Heart right ventricle (tissue), 16 donors: ENCODE results near the gene BTBD7. TPM values are rescaled to one million over a fixed set of nuclear protein-coding genes. Genes with fewer than 3 reads are reported as not detected.

ENCODE experiments used
- ATAC-seq, 8 donors: fragments of 200-7000 bp; cut with Tn5 transposase; one replicate each; pipeline ENCODE4 v1.9.1; 2020; ENCODE audit warnings: mild to moderate bottlenecking in 8 of 8, moderate library complexity in 8 of 8, moderate number of reproducible peaks in 1 of 8
- DNase-seq, 2 donors: peaks; one replicate each; pipeline ENCODE4 v3.0.0-alpha.2; 2020
- H3K27ac ChIP-seq, 10 donors: fragments of 200-600 bp; sonication (generic) in 2 of 10; one replicate each; pipeline versions ENCODE4 v1.5.0 to v1.8.0; 2020 to 2022; ENCODE audit warnings: mild to moderate bottlenecking in 3 of 10
- H3K27me3 ChIP-seq, 7 donors: fragments of 200-600 bp; one replicate each; pipeline ENCODE4 v1.8.0; 2021 to 2022; ENCODE audit warnings: mild to moderate bottlenecking in 2 of 7
- H3K36me3 ChIP-seq, 9 donors: fragments of 200-600 bp; sonication (generic) in 1 of 9; one replicate each; pipeline versions ENCODE4 v1.5.0 to v1.8.0; 2020 to 2022; ENCODE audit warnings: mild to moderate bottlenecking in 2 of 9
- H3K4me1 ChIP-seq, 9 donors: fragments of 200-600 bp; sonication (generic) in 1 of 9; one replicate each; pipeline versions ENCODE4 v1.5.0 to v1.8.0; 2020 to 2022; ENCODE audit warnings: mild to moderate bottlenecking in 4 of 9
- H3K4me3 ChIP-seq, 10 donors: fragments of 200-600 bp; sonication (generic) in 2 of 10; one replicate each; pipeline versions ENCODE4 v1.5.0 to v1.8.0; 2020 to 2022; ENCODE audit warnings: mild to moderate bottlenecking in 7 of 10, moderate library complexity in 2 of 10
- H3K9me3 ChIP-seq, 11 donors: fragments of 200-600 bp in 10 of 11; sonication (generic) in 2 of 11; one replicate each; pipeline versions ENCODE4 v1.5.0 to v1.8.0; 2013 to 2022; ENCODE audit warnings: mild to moderate bottlenecking in 2 of 11, control low read depth in 1 of 11, moderate library complexity in 1 of 11
- CTCF ChIP-seq, 9 donors: fragments of 200-600 bp; sonication (generic) in 2 of 9; IDR thresholded peaks; one replicate each; pipeline versions ENCODE4 v1.5.0 to v1.8.0; 2021 to 2022; ENCODE audit warnings: antibody characterized with exemption in 9 of 9, mild to moderate bottlenecking in 5 of 9, moderate library complexity in 1 of 9
- WGBS, 2 donors: extraction: QIAGEN DNeasy Blood & Tissue Kit; methylation state at CpG; one replicate each; pipeline ENCODE4 v1.1.7; 2013; ENCODE audit warnings: inconsistent platforms in 1 of 2; 5-methylcytosine and 5-hydroxymethylcytosine counted together
- intact Hi-C, 10 donors: fragments of 100-400 bp; cut with DNase I; formaldehyde crosslinking; loops; one replicate each; pipeline versions ENCODE4 v1.11.1 to v1.14.2; 2022
- polyA plus RNA-seq, 2 donors: library from polyadenylated mRNA; stranded (reverse); fragments of 200-250 nt; gene quantifications; one replicate each; pipeline ENCODE4 v1.2.3, GENCODE V29; 2013
- total RNA-seq, 10 donors: library from RNA; stranded (reverse); fragmentation: NEBNext Ultra II Directional in 3 of 10; extraction: Animal tissue kit (Norgen Biotek cat#: 25700) in 3 of 10; gene quantifications; one replicate each; pipeline versions ENCODE4 v1.2.1 to v1.2.4, GENCODE V29; 2021 to 2023
- donor health status: Arrhythmogenic right ventricular cardiomyopathy.
- donor health status: ischemic (EF 13 %, LVEDD 7.1; RV severe dilation, severe dysfunction).
- donor health status: healthy with polysubstance abuse.
- donor health status: DM: no; HTN: yes; CAD: no.
- donor health status: DM: no; HTN: no; CAD: no.
- donor health status: ischemic (EF 25% LVEDD 6.9; RV normal size, moderate dysfunction).
- donor health status: ischemic (EF 25% LVEDD 5.7; RV mildly dilated, moderate dysfunction).
- donor health status: healthy.
- donor health status: DM: yes; HTN: yes; CAD: no.
- donor health status: Ischemic cardiomyopathy.
- donor health status: ischemic (EF 35%, LVEDD 5.7; RV mildly dilated, moderate dysfunction).
- donor health status: nonischemic (EF 11% LVEDD 7.7; RV severe dilation, severe dysfunction).
- donor health status: DM: yes; HTN: yes; CAD: no.
- donor health status: PGD.
- donor health status: ischemic (EF 29% LVEDD 5.4; RV normal size, mild dysfunction).
- donor health status: nonischemic (EF 23%, LVEDD 6.1; RV moderate dilation, normal function).

BTBD7 gene
- total and polyA plus RNA-seq, 12 donors = 3.6 to 33.6 (median 22.1) TPM

DNA sequence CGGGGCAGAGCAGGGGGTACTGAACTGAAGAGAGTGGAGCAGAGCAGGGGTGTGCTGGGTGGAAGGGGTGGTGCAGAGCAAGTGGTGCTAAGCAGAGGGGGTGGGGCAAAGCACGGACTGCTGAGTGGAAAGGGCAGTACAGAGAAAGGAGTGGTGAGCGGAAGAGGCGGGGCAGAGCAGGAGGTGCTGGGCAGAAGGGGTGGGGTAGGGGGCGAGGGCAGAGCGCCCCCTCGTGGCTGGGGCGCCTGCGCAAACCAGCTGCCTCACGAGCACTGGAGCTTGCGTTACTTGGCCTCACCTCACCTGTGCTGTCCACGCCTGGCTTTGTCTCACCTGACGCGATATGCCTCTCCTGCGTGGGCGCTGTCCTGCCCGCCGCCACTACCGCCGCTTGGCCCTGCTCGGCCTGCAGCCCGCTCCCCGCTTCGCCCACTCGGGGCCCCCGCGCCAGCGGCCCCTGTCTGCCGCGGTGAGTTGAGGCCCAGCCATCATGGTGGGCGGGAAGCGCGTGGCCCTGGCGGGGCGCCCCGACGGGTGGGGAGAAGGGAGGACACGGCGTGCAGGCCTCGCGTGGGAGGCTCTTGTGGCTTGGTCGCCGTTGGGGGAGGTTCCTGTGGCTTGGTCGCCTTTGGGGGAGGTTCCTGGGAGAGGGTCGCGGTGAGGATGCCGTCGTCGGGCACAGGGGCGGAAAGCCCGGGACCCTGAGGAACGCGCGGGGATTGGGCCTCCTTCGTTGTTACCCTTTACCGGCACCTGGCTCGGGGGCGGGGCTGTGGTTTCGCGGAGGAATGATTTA is 14.3 kb upstream of the BTBD7 start, which contains the start of gene COX8C:
COX8C (plus strand) TSS at position 257 of the 796 bp plus-strand sequence; CDS start at position 344, 87 bp downstream.
- H3K36me3 ChIP-seq = no peaks in the 10 kb centered on the region
- intact Hi-C loops = no loop called here
- H3K27me3 ChIP-seq = no peaks in the 10 kb centered on the region
- no peaks in the 10 kb centered on the region for H3K9me3 ChIP-seq
- TF ChIP-seq CTCF (IDR thresholded peaks at IDR 0.05) = no peak
- DNase-seq = no peak
- H3K4me1 ChIP-seq = peaks cover 0 to 10% (median 0%) of the 10 kb centered on the region in 9 donors
- WGBS, 2 donors = 96 to 97% methylated on average over 49 to 60 of the region's 60 CpGs
- no peak within 1 kb of the TSS for H3K27ac ChIP-seq
- no peak within 1 kb of the TSS for H3K4me3 ChIP-seq
- ATAC-seq = peak in 1 of 8 donors; percentile 22

GRCh38 chr14:93343797-93344196 is 11.0 kb upstream of the BTBD7 start:
- Histone ChIP-seq H3K4me3 (no peak overlapping the region), H3K4me1 (peaks cover 0 to 10% (median 0%) of the 10 kb centered on the region in 9 donors), H3K27ac (no peak overlapping the region), H3K27me3 (no peaks in the 10 kb centered on the region), H3K9me3 (no peaks in the 10 kb centered on the region), H3K36me3 (no peaks in the 10 kb centered on the region)
- no peak for TF ChIP-seq CTCF (IDR thresholded peaks at IDR 0.05)
- intact Hi-C loops = no loop called here
- ATAC-seq (no peak), DNase-seq (no peak)
- WGBS, 2 donors = 71 to 76% methylated on average over 2 of the region's 2 CpGs

- Histone ChIP-seq H3K27ac (no peak overlapping the region), H3K4me1 (peaks cover 0 to 10% (median 0%) of the 10 kb centered on the region in 9 donors), H3K4me3 (no peak overlapping the region), H3K27me3 (no peaks in the 10 kb centered on the region), H3K9me3 (no peaks in the 10 kb centered on the region), H3K36me3 (no peaks in the 10 kb centered on the region)
- intact Hi-C loops = no loop called here
- DNase-seq (no peak), ATAC-seq (no peak)
- TF ChIP-seq CTCF (IDR thresholded peaks at IDR 0.05) = no peak
- 75 to 89% methylated on average over 1 of the region's 1 CpG for WGBS, 2 donors
Measured at GRCh38 chr14:93343266-93343665, 10.4 kb upstream of the BTBD7 start.

GRCh38 chr14:93337884-93338283 is 5.0 kb upstream of the BTBD7 start:
- no peak overlapping the region for H3K27ac ChIP-seq
- H3K27me3 ChIP-seq = no peaks in the 10 kb centered on the region
- no peak for TF ChIP-seq CTCF (IDR thresholded peaks at IDR 0.05)
- H3K4me3 ChIP-seq = no peak overlapping the region
- no peak for DNase-seq
- H3K4me1 ChIP-seq = peaks cover 0 to 14% (median 8%) of the 10 kb centered on the region in 9 donors
- no peaks in the 10 kb centered on the region for H3K36me3 ChIP-seq
- ATAC-seq = no peak
- intact Hi-C loops = loop anchor here in 2 of 10 donors (10.0 kb wide), 2 partner anchors 103 to 133 kb away; partner anchors contain the start of genes GON7 (in 1 of the 2) and UBR7 (in 1 of the 2)
- peaks cover 0 to 9% (median 4%) of the 10 kb centered on the region in 11 donors for H3K9me3 ChIP-seq
- 98% methylated on average over 7 of the region's 7 CpGs for WGBS, 2 donors
